Measurements from ENCODE around the gene SLC24A3.

GRCh38 chr20:19654921-19655320 lies 442.5 kb downstream of the SLC24A3 start:
- TF ChIP-seq CTCF (IDR thresholded peaks at IDR 0.05; ENCODE audit: insufficient read depth, low read depth, low read length): no peak
- TF ChIP-seq EZH2 (IDR thresholded peaks at IDR 0.05; ENCODE audit: insufficient read depth, low read length): no peak

Measured in astrocyte (in vitro differentiated cells and primary cell).